ENCODE results near the gene CREB1. TPM values are rescaled to one million over a fixed set of nuclear protein-coding genes. Genes with fewer than 3 reads are reported as not detected.

The CREB1 gene
- total and polyA plus RNA-seq, 9 of the 15 experiments (the other 6 are each of a cell fraction or from before 2014, with no cell fraction given), result 8.9 to 51.3 (median 19.5) TPM

DNA sequence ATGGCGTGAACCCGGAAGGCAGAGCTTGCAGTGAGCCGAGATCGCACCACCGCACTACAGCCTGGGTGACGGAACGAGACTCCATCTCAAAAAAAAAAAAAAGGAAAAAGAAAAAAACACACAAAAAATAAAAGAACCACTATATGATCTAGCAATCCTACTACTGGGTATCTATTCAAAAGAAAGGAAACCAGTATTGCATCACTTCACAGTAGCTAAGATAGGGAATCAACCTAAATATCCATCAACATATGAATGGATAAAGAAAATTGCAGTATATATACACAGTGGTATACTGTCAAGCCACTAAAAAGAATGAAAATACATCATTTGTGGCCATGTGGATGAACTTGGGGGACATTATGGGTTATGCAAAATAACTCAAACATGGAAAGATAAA is 57.5 kb downstream of the CREB1 start:
- H2AFZ ChIP-seq (ENCODE audit: low read depth, low read length), result no peak overlapping the region
- BruUV-seq (replicated peaks), result no TSS peak
- in situ Hi-C loops (cut with MboI), result no loop called here
- H3K27ac ChIP-seq (ENCODE audit: extremely low read depth, low read depth, low read length), result no peak overlapping the region
- intact Hi-C loops (cut with micrococcal nuclease), result no loop called here
- ChIA-PET CTCF (ENCODE audit: low intra/inter-chr PET ratio) (no interaction called here), POLR2A (no interaction called here)
- H3K4me2 ChIP-seq (ENCODE audit: insufficient read depth, low read length), result no peak overlapping the region
- H3K79me2 ChIP-seq (ENCODE audit: control insufficient read depth, insufficient read depth, low read length), result no peaks in the 10 kb centered on the region; the same call in 2 of the 3 replicates
- no peak overlapping the region for H3K4me3 ChIP-seq
- DNase-seq (ENCODE audit: extremely low read depth in 1 of 4, low spot score in 3 of 4) (no peak), FAIRE-seq (no peak), ATAC-seq (no peak)
- TF ChIP-seq, protein P1, sequence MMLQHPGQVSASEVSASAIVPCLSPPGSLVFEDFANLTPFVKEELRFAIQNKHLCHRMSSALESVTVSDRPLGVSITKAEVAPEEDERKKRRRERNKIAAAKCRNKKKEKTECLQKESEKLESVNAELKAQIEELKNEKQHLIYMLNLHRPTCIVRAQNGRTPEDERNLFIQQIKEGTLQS (IDR thresholded peaks at IDR 0.05), result peak; percentile 38
- TF ChIP-seq, protein P1 (CRISPR knock-in tag; conservative IDR thresholded peaks at IDR 0.05), result no peak
- TF ChIP-seq HNRNPUL1 (IDR thresholded peaks at IDR 0.05; ENCODE audit: low read length) (no peak), CEBPG (CRISPR knock-in tag; IDR thresholded peaks at IDR 0.05) (no peak), CEBPG (tag; conservative IDR thresholded peaks at IDR 0.05 in 1 of 2, IDR thresholded peaks at IDR 0.05 in 1 of 2) (peak in 1 of 2 experiments; percentile 37; a peak in 1 of 4 replicates), ARHGAP35 (IDR thresholded peaks at IDR 0.05; ENCODE audit: partially characterized antibody) (no peak), NR1H2 (CRISPR knock-in tag; IDR thresholded peaks at IDR 0.05) (no peak)
- TF ChIP-seq, protein P2, sequence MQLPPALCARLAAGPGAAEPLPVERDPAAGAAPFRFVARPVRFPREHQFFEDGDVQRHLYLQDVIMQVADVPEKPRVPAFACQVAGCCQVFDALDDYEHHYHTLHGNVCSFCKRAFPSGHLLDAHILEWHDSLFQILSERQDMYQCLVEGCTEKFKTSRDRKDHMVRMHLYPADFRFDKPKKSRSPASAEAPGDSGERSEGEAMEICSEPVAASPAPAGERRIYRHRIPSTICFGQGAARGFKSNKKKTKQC (CRISPR knock-in tag; IDR thresholded peaks at IDR 0.05), result no peak
- TF ChIP-seq, protein P3, sequence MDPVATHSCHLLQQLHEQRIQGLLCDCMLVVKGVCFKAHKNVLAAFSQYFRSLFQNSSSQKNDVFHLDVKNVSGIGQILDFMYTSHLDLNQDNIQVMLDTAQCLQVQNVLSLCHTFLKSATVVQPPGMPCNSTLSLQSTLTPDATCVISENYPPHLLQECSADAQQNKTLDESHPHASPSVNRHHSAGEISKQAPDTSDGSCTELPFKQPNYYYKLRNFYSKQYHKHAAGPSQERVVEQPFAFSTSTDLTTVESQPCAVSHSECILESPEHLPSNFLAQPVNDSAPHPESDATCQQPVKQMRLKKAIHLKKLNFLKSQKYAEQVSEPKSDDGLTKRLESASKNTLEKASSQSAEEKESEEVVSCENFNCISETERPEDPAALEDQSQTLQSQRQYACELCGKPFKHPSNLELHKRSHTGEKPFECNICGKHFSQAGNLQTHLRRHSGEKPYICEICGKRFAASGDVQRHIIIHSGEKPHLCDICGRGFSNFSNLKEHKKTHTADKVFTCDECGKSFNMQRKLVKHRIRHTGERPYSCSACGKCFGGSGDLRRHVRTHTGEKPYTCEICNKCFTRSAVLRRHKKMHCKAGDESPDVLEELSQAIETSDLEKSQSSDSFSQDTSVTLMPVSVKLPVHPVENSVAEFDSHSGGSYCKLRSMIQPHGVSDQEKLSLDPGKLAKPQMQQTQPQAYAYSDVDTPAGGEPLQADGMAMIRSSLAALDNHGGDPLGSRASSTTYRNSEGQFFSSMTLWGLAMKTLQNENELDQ (CRISPR knock-in tag; IDR thresholded peaks at IDR 0.05; ENCODE audit: borderline replicate concordance), result no peak
- H3K9ac ChIP-seq (ENCODE audit: insufficient read depth in 1 of 2, low read depth in 2 of 2, low read length in 2 of 2), result no peak overlapping the region
- no peaks in the 10 kb centered on the region; the same call in 1 of the 2 replicates for H3K9me3 ChIP-seq (replicated peaks; ENCODE audit: control insufficient read depth, insufficient read depth, low read depth, low read length)
- H3K9me1 ChIP-seq (ENCODE audit: control insufficient read depth, insufficient read depth, low read length), result no peaks in the 10 kb centered on the region
- H3K4me1 ChIP-seq (replicated peaks in 1 of 2; ENCODE audit: control insufficient read depth in 2 of 2, insufficient read depth in 2 of 2, low read length in 2 of 2), result no peaks in the 10 kb centered on the region
- no peaks in the 10 kb centered on the region for H4K20me1 ChIP-seq (replicated peaks; ENCODE audit: control insufficient read depth, insufficient read depth, low read length)
- no peaks in the 10 kb centered on the region for H3K27me3 ChIP-seq (ENCODE audit: control insufficient read depth in 2 of 2, insufficient read depth in 2 of 2, low read length in 2 of 2)
- no CpG with 5 or more reads among the region's 7 CpGs for WGBS (ENCODE audit: insufficient coverage, low coverage, missing lambda C conversion rate)
- H3K36me3 ChIP-seq (ENCODE audit: control insufficient read depth, insufficient read depth, low read length), result peaks cover 59% of the 10 kb centered on the region

All from K562 (cell line).